Measurements from ENCODE around the gene WSB1. TPM values are rescaled to one million over a fixed set of nuclear protein-coding genes. Genes with fewer than 3 reads are reported as not detected.
A peak's percentile ranks its signal among the peaks of the same experiment; 100 is the strongest.

The WSB1 gene
- total and polyA plus RNA-seq, 10 of the 15 experiments (the other 5 are each of a cell fraction or from before 2014, with no cell fraction given), result 26.6 to 458 (median 101) TPM

DNA sequence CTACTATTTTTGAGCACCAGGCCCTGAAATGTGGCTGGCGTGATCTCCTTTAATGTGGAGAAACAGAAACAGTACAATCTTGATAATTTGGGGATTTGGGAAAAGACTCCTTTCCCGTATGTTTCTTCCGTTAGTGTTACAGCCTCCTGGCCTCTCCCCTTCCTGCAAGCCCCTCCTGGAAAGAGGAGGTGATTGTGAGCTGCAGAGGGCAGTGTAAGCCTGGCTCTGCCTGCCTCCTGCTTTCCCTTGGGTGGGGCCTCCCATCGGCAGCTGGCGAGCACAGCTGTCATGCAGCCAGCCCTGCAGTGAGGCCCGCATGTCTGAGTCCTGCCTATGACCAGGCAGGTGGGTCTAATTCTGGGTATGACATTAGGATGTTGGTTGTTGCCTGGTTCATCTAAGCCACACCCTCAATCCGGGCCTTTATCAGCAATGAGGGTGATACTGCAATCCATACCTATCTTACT is 48.7 kb upstream of the WSB1 start (continued):
- TF ChIP-seq ZBTB4 (CRISPR knock-in tag; IDR thresholded peaks at IDR 0.05) (no peak), ZNF622 (IDR thresholded peaks at IDR 0.05) (no peak), ZNF24 (IDR thresholded peaks at IDR 0.05) (0 out of 2 replicates have a peak, but pooled peaks have one; percentile 13), ETV6 (conservative IDR thresholded peaks at IDR 0.05 in 1 of 2, IDR thresholded peaks at IDR 0.05 in 1 of 2; ENCODE audit: borderline replicate concordance in 1 of 2, low read depth in 1 of 2) (no peak), PRDM15 (CRISPR knock-in tag; IDR thresholded peaks at IDR 0.05) (no peak), BACH1 (IDR thresholded peaks at IDR 0.05; ENCODE audit: borderline replicate concordance) (no peak), SMAD5 (IDR thresholded peaks at IDR 0.05; ENCODE audit: low read depth) (no peak), HDAC6 (IDR thresholded peaks at IDR 0.05; ENCODE audit: unreplicated experiment) (no peak), BRCA1 (IDR thresholded peaks at IDR 0.05; ENCODE audit: low read depth, low read length) (no peak), USF2 (IDR thresholded peaks at IDR 0.05; ENCODE audit: borderline replicate concordance, low read depth, low read length) (no peak), BHLHE40 (IDR thresholded peaks at IDR 0.05; ENCODE audit: borderline replicate concordance in 1 of 2, low read depth in 2 of 2, low read length in 1 of 2) (peak; percentile 32 to 49; a peak in 2 of 4 replicates), NR2C1 (IDR thresholded peaks at IDR 0.05) (no peak), YY1 (IDR thresholded peaks at IDR 0.05; ENCODE audit: low read depth, low read length) (peak; percentile 69; the same call in 1 of the 2 replicates), HSF1 (IDR thresholded peaks at IDR 0.05; ENCODE audit: low read depth, low read length) (no peak), MXI1 (IDR thresholded peaks at IDR 0.05; ENCODE audit: low read depth, low read length) (peak; percentile 28; the same call in 1 of the 2 replicates), CBFB (IDR thresholded peaks at IDR 0.05; ENCODE audit: low read depth) (no peak)
- TF ChIP-seq, protein P1, sequence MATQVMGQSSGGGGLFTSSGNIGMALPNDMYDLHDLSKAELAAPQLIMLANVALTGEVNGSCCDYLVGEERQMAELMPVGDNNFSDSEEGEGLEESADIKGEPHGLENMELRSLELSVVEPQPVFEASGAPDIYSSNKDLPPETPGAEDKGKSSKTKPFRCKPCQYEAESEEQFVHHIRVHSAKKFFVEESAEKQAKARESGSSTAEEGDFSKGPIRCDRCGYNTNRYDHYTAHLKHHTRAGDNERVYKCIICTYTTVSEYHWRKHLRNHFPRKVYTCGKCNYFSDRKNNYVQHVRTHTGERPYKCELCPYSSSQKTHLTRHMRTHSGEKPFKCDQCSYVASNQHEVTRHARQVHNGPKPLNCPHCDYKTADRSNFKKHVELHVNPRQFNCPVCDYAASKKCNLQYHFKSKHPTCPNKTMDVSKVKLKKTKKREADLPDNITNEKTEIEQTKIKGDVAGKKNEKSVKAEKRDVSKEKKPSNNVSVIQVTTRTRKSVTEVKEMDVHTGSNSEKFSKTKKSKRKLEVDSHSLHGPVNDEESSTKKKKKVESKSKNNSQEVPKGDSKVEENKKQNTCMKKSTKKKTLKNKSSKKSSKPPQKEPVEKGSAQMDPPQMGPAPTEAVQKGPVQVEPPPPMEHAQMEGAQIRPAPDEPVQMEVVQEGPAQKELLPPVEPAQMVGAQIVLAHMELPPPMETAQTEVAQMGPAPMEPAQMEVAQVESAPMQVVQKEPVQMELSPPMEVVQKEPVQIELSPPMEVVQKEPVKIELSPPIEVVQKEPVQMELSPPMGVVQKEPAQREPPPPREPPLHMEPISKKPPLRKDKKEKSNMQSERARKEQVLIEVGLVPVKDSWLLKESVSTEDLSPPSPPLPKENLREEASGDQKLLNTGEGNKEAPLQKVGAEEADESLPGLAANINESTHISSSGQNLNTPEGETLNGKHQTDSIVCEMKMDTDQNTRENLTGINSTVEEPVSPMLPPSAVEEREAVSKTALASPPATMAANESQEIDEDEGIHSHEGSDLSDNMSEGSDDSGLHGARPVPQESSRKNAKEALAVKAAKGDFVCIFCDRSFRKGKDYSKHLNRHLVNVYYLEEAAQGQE (IDR thresholded peaks at IDR 0.05; ENCODE audit: low read depth, low read length), result no peak

Data from GM12878 (cell line).